COR-L47 (cell line): ENCODE data around the gene IL3.

Experiments used
- DNase-seq: peaks from one replicate; lab custom pipeline; 2025; lab: John Stamatoyannopoulos, UW

The IL3 gene

GRCh38 chr5:132026516-132027008, 33.9 kb upstream of the IL3 start:
- no peak for DNase-seq

GRCh38 chr5:132027027-132027426, 33.4 kb upstream of the IL3 start:
- no peak for DNase-seq

DNA sequence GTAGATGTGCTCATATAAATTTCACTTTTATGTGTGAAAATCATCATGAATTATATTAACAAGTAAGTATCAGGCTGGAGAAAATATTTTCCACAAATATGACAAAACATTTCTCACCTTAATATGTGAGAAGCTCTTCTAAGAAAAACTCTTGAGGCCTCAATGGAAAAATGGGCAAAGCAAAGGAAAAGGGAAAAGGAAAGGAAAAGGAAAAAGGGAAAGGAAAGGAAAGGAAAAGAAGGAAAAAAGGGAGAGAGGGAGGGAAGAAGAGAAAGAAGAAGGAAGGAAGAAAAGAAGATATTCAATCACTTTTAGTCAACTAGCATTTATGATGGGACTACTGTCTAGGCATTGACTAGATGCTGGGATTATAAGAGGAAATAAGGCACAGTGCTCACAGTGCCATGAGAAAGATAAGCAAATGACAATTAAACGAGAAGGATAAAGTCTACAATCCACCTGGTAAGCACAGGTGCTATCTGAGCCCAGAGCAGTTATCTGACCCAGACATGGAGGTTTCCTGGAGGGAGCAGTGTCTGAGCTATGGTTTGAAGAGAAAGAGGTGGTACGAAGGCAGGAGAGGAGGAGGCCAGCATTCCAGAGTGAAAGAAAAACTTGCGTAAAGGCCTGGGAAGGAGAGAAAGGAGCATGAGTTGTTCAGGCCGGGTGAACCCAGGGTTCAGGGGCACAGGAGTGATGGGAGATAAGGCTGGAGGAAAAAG, 30.7 kb upstream of the IL3 start:
- DNase-seq = no peak

GRCh38 chr5:132030610-132031009, 29.8 kb upstream of the IL3 start:
- DNase-seq = no peak

- no peak for DNase-seq
These were observed 28.3 kb upstream of the IL3 start for GRCh38 chr5:132032196-132032595.

- no peak for DNase-seq
These were observed 27.3 kb upstream of the IL3 start for GRCh38 chr5:132033122-132033521.

DNA sequence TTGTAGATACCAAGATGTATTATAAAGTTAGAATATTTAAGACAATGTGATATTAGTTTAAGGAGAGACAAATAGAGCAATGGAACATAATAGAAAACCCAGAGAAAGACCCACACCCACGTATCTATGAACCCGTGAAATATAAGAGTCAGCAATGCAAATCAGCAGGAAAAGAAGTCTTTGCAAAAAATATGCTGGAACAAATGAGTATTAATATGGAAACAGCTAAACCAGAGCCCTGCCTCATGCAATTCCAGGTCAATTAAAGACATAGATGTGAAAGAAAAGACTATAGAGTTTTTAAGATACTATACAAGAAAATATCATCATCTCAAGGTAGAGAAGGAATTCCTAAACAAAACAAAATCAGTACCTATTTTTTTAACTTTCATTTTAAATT, 23.1 kb upstream of the IL3 start:
- DNase-seq = no peak

- DNase-seq = no peak
These were observed 16.2 kb upstream of the IL3 start for GRCh38 chr5:132044207-132044606.

DNA sequence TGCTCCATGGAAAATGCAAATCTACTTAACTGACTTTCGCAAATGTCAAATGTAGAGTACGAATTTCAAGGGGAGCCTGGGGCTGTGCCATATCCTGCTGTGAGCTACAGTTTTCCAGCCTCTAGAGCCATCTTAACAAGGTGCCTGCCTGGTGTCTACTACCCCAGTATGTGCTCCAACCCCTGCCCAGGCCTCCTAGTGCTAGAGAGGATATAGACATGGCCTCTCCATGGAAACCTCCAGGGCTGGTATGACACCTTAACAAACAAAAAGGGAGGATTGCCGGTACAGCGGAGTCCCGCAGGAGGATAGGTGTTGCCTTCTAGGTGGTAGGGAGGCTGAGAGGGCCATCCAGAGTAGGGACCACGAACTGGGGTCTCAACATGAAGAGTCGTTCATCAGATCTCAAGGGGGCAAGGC, 13.6 kb upstream of the IL3 start:
- DNase-seq = no peak

DNA sequence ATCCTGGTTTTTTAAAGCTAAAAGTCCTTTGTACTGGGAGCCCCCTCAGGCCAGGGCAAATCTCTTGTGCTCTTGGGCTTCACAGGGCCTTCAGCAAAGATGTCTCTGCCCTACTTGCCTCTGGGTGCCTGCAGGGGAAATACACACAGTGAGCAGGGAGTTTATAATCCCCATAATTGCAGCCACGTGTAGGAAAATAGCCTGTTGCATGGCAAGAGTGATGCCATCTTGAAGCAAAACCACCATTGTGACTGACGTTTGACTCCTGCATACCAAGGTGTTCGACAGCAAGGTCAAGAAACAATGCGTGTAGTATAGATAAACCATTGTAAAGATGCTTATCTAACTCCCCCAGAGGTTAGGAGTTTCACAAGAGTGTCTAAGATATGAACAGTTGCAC, 11.4 kb upstream of the IL3 start:
- DNase-seq = no peak

- DNase-seq = no peak
These were observed 10.9 kb upstream of the IL3 start for GRCh38 chr5:132049559-132049958.

GRCh38 chr5:132050136-132050535, 10.3 kb upstream of the IL3 start:
- DNase-seq = no peak

DNA sequence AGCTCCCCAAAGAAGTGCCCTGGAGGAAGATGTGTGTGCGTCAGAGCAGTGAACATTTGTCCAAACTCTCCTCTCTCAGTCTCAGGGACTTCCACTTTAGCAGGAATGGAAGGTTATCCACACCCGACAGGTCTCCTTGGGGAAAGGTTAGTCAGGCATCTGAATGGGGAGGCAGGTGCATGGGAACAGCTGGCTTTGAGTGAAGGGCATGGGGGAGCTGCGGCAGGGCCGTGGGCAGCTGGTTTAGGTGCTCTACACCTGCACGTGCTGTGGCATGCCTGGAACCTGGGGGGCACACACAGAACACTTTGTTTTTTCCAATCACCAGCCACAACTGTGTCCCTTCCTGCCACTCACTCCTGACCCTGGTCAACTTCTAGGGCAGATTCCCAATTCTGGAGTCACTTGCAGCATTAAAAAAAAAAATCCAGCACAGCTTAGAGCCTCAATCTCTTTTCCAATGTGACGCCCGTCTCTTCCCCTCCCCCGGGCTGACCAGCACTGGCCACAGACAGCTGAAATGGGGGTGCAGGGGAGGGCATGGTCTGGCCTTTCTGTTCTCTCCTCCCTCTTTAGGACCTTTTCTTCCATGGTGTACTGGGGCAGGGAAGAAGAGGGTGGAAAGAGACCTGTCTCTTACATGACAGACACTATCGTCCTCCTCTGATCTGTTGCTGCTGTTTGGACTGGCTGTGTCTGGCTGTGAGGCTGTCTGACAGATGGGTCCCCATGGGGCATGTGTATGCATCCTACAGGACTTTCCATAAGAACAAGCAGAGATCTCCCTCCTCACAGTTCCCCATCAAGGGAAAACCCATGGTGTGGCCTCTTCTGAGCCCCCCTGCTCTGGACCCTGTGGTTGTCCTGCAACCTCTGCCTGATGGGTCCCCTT, 9.5 kb upstream of the IL3 start:
- DNase-seq = no peak

- DNase-seq = no peak
These were observed 7.9 kb upstream of the IL3 start for GRCh38 chr5:132052520-132052919.

DNA sequence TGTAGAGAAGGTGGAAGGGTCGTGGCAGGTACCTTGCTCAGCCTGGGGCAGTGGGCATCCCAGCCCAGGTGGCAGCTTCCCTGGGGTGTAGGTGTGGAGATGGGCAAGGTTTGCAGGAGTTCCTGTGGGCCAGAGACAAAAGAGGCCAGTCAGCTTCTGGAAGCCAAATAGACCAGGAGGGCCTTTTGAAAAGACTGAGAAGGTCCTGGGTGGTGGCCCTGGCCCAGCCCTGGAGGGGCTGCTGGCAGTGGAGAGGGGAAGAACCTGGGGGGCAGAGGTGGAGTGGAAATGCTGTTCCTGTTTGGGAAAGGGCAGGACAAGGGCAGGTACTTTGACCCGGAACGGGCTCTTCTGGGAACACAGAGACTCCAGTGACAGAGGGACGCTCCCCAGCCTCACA, 7.0 kb upstream of the IL3 start:
- no peak for DNase-seq

DNA sequence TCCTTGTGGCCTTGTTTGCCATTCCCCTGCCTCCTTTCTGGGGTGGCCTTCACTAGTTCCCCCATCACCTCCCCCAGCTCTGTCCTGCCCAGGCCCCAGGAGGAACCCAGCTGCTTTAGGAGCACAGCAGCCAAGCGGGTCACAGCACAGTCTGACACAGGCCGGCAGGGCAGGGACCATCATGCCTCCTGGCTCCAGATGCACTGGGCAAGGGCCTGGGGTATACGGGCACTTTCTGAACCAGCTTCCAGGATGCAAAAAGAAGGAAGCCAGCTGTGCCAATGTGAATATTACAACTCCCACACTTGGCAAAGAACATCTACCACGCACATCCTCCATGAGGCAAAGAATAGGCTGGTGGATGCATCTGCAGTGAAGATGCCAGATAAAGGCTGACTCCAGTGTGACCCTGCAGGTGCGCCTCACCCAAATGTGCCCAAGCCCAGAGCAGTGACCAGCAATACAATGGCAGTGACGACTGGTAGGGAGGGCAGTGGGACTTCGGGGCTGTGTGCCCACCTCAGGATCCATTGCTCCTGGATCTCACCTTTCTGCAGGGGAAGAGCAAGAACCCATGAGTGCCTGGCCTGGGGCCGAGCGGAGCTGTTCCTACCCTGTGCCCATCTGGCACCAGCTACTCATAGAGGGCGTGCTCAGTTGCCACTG, 6.3 kb upstream of the IL3 start:
- DNase-seq = no peak

DNA sequence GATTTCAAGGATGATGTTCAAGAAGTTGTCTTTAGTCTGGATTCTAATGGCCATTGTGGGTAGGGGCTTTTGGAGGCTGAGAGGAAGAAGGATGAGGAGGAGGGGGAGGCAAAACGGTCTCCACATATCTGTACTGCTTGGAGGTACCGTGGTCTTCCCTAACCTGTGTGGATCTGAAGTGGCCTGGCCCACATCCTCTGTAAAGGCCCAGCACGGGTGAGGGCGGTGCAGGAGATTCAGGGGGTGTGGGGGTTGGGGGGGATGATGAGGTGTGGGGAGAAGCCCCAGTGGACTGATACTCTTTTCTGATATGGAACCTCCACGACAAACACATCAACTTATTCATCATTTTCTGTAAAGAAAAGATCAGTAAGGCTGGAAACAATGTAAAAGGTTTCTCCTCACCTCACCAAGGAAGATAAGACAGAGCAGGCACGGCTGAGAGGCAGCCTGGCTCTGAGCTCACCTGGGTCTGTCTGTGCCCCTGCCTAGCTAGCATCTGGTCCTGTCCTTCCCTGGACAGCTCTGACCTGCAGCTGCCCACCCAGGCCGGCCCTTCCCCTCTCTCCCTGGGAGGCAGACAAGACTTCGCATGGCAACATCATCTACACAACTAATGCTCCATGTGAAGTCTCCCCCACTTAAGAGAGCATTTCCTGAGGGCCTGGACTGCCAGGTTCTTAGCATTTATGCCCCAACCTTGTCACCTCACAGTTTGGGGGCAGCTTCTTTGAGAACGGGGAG, 5.6 kb upstream of the IL3 start:
- DNase-seq = no peak

- DNase-seq = no peak
These were observed 5.0 kb upstream of the IL3 start for GRCh38 chr5:132055441-132055807.

- DNase-seq = no peak
These were observed 4.4 kb upstream of the IL3 start for GRCh38 chr5:132055808-132056609.

DNA sequence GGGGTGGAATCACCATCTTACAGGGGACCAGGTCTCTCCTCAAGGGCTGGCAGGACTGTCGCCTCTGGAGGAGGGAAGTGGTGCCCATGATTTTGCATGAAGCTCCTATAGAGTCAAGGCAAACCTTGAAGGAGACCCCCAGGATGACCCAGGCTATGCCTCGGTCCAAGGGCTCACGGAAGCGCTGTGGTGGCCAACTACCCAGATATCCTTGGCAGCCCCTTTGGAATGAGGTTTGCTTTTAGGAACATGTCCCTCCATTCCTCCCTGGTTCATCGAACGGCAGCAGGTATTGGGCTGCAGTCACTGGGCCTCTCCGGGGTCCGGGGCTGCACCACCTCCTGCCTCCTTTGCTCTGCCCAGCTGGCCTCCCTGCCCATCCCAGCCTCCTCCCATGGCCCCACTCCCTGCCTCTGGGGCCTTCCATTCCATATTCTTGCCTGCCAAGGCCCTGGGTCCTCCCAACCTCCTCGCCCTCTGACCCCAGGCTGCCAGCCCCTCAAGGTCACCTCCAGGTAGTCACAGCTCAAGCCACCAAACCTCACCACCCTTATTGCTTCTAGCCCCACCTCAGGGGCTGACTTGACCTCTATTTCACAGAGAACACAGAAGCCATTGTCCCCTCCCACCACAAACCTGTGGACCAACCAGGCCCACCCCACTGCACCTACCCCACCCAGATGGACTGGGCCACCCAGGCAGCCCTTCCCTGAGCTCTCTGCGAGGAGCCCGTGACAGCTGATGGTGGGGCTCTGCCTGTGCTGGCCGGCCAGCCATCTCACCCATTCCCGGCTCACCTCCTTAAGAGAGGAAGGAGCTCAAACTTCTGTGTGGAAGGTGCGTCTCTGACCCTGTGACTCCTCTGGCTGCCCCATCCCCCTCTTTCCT, 3.6 kb upstream of the IL3 start:
- DNase-seq = no peak
